Skeletal muscle tissue (tissue), 4 donors: Measurements from ENCODE around the gene REX1BD. TPM values are rescaled to one million over a fixed set of nuclear protein-coding genes. Genes with fewer than 3 reads are reported as not detected.

Source experiments
- H3K27ac ChIP-seq: one replicate; pipeline ENCODE4 v1.7.0; 2013; ENCODE audit warnings: mild to moderate bottlenecking, low read depth, low read length, inconsistent platforms
- H3K27me3 ChIP-seq, 3 donors: one replicate each; pipeline ENCODE4 v1.7.0; 2013; ENCODE audit warnings: low read length in 3 of 3; ENCODE audit not compliant: control insufficient read depth in 3 of 3, insufficient read depth in 3 of 3
- H3K36me3 ChIP-seq, 3 donors: one replicate each; pipeline ENCODE4 v1.7.0; 2013; ENCODE audit warnings: low read length in 3 of 3; ENCODE audit not compliant: control insufficient read depth in 3 of 3, insufficient read depth in 3 of 3
- H3K4me1 ChIP-seq, 3 donors: one replicate each; pipeline ENCODE4 v1.7.0; 2013; ENCODE audit warnings: low read length in 3 of 3, mild to moderate bottlenecking in 3 of 3; ENCODE audit not compliant: control insufficient read depth in 3 of 3, insufficient read depth in 3 of 3
- H3K4me3 ChIP-seq, 3 donors: one replicate each; pipeline ENCODE4 v1.7.0; 2013; ENCODE audit warnings: low read length in 3 of 3
- H3K9ac ChIP-seq, 3 donors: one replicate each; pipeline ENCODE4 v1.7.0; 2013; ENCODE audit warnings: low read length in 3 of 3, mild to moderate bottlenecking in 3 of 3, moderate library complexity in 2 of 3, low read depth in 1 of 3
- H3K9me3 ChIP-seq, 3 donors: one replicate each; pipeline ENCODE4 v1.7.0; 2013; ENCODE audit warnings: low read length in 3 of 3; ENCODE audit not compliant: control insufficient read depth in 3 of 3
- total RNA-seq: library from RNA; depleted of rRNA; stranded (reverse); fragments of >200 nt; gene quantifications from one replicate; pipeline ENCODE4 v1.2.3, GENCODE V29; 2014
- donor health status: Osteomylitis.

The REX1BD gene
- total RNA-seq, 1 donor from 2014 or later, result 26.6 TPM

DNA sequence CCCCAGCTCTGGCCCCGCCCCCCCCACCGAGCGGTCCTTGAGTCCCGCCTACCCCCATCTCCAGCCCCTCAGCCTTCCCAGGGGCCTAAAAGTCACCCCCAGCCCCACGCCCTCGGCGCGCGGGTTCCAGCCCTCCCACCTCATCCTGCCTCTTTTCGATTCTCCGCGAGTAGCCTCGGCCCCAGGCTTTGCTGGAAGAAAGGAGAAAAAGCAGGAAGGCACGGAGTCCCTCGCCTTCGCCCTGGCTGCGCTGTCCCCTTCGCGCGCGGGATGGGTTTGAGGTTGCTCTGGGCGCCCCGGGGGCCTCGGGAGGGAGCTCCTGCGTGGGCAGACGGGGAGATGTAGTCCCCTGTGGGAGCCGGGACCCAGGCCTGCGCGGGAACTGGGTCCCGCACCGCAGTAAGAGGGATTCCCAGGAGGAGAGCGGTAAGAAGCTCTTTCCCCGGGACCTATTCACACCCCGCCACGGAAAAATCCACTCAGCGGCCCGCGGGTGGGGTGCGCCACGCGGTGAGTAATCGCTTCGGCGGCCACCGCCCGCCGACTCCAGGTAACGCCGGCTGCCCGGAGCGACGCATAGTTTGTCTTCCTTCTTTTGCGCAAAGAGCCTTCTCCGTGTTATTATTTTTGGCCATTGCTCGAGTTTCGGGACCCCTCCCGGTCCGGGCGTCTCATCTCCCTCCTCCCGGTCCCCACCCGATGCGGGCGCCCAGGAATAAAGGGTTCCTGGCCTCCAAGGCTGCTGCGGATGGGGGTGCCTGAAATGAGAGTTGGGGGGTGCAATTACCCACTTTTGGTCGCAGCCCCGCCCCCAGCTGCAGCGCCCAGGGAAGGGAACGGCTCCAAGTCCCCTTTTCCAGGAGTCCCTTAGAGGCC is 18.9 kb downstream of the REX1BD start:
- peaks cover 61 to 76% (median 74%) of the 10 kb centered on the region in 3 donors for H3K27me3 ChIP-seq
- peaks cover 15 to 31% (median 16%) of the 10 kb centered on the region in 3 donors for H3K4me1 ChIP-seq
- peak overlapping the region in 1 of 3 donors; percentile 29 for H3K4me3 ChIP-seq

DNA sequence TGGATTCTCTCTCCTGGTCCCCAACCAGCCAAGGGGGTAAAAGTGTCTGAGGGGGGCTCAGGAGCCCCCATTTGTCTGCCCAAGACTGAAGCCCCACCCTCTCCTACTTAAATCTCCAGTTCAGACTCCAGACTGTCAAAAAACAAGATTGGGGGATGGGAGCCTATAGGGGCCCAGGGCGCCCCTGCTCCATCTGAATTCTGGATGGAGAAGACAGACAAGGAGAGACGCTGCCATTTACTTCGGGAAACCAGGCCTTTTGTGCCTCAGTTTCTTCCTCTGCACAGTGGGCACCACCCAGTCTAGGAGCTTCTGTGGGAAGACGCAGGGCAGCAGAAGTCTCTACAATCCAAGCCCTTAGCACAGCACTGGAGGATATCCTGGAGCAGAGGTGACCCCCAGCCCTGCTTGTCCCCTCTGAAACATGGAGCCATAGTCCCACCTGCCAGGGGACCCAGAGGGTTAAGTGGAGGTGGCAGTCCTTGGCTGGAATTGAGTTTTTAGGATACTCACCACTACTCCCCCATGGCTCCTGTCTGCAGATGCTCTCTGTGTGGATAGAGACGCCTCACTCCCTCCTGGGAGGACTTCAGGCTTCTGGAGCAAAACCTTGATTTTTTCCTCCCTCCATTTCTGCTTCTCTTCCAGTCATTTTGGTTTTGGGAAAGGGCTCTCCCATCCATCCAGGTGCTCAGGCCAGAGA is 19.7 kb downstream of the REX1BD start:
- H3K27ac ChIP-seq, result no peak overlapping the region
- peaks cover 62 to 83% (median 81%) of the 10 kb centered on the region in 3 donors for H3K27me3 ChIP-seq
- H3K4me1 ChIP-seq, result peaks cover 16 to 36% (median 21%) of the 10 kb centered on the region in 3 donors
- H3K9ac ChIP-seq, result no peak overlapping the region
- H3K4me3 ChIP-seq, result no peak overlapping the region
- H3K9me3 ChIP-seq, result no peaks in the 10 kb centered on the region
- H3K36me3 ChIP-seq, result no peaks in the 10 kb centered on the region

More for the DNA sequence above, 18.9 kb downstream of the REX1BD start:
- peak overlapping the region in 1 of 3 donors; percentile 23 for H3K9ac ChIP-seq
- H3K9me3 ChIP-seq, result no peaks in the 10 kb centered on the region
- no peak overlapping the region for H3K27ac ChIP-seq
- H3K36me3 ChIP-seq, result no peaks in the 10 kb centered on the region

DNA sequence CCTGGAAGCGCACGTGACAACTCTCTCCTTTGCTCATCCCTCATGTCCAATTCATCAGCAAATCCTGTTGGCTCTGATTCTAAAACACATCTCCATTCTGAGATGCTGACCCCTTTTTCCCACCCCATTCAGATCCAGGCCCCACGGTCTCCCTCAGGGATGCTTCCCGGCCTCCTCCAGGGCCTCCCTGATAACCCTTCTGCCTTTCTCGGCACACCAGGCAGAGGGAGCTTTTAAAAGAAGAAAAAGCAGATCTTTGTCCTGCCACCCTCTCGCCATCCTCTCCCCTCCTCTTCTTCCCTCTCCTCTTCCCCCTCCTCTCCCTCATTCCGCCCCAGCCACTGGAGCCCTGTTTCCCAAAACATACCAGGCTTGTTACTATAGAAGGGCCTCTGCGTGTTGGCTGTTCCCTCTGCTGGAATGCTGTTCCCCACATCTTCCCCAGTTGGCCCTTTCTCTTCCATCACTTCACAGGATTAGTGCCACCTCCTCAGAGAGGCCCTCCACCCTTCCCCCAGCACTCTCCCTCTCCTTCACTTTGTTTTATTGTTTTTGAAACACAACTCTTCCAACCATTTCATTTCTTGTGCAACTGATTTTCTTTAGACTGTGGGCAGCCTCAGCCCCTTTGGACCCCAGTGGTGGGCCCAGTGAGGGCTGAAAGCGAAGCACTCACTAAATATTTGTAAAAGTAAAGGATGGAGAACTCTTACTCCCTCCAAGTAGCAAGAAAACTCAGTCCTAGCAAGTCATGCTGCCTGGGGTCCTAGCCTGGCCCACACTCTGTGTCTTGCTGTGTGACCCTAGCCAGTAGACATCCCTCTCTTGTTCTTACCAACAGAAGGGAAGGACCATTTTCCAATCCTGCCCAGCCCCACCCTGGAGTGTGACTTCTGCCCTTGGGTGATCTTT is 20.5 kb downstream of the REX1BD start:
- peaks cover 12 to 36% (median 21%) of the 10 kb centered on the region in 3 donors for H3K4me1 ChIP-seq
- peaks cover 62 to 84% (median 82%) of the 10 kb centered on the region in 3 donors for H3K27me3 ChIP-seq
- H3K36me3 ChIP-seq, result no peaks in the 10 kb centered on the region
- H3K27ac ChIP-seq, result no peak overlapping the region
- H3K9ac ChIP-seq, result no peak overlapping the region
- no peaks in the 10 kb centered on the region for H3K9me3 ChIP-seq
- H3K4me3 ChIP-seq, result no peak overlapping the region

DNA sequence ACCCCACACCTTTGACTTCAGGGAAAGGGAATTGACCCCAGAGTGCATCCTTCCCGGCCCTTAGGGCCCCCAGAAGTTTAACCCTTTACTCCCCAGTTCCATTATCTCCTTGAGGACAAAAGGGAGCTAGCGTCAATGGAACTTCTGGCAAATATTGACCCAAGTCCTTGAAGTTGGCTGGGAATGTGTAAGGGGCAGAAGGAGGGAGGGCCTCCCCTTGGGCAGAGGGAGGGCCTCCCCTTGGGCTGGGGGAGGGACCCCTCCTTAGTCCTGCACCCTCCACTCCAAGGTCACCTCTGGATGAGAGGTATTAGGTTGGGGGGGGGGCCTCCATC is 21.1 kb downstream of the REX1BD start:
- Histone ChIP-seq H3K4me3 (no peak overlapping the region), H3K36me3 (no peaks in the 10 kb centered on the region), H3K4me1 (peaks cover 12 to 31% (median 21%) of the 10 kb centered on the region in 3 donors), H3K27ac (no peak overlapping the region), H3K9me3 (no peaks in the 10 kb centered on the region), H3K9ac (no peak overlapping the region), H3K27me3 (peaks cover 67 to 84% (median 81%) of the 10 kb centered on the region in 3 donors)

DNA sequence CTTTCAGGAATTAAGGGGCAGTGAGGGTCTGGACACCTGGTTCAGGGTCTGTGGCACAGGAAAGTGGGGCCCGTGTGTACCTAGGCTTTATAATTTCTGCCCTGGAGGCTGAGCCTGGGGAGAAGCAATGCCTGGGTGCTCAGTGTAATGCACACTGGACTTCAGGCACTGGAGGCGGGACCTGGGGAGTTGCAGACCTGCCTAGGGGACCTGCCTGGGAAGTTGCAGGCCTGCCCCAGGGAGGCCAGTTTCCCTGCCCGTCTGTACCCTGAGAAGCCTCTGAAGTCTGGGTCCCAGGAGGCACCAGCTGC is 21.6 kb downstream of the REX1BD start:
- peaks cover 72 to 81% (median 76%) of the 10 kb centered on the region in 3 donors for H3K27me3 ChIP-seq
- H3K27ac ChIP-seq, result no peak overlapping the region

DNA sequence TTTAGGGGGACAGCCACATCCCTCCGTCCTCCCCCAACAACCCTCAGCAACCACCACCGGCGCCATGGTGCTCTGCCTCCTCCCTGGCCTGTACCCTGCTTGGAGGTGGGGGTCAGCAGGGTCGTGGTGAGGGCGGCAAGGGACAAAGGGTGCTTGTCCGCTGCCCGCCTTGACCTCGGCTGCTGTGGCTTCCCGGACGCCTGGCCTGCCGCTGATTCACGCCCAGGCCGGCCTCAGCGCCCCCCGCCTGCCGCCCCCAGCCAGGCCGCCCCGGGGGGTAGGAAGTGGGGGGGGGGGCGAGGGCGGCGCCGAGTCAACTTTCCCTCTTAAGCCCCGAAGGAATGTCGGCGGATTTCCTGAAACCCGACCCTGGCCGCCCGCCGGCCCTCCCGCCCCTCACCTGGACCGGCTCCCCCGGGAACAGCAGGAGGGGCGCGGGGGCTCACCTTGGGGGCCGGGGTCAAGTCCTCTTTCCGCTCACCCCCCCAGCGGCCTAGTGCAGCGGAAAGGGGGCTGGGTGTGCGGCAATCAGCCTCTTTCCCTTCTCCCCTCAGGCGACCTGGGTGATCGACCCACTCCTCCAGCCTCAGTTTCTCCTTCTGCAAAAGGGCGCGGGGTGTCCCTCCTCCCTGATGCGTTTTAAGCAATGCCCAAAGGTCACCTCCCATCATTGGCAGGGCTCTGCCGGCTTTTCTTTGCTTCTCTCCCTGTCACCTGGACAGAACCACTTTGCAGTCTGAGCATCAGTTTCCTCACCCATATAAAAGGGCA is 22.1 kb downstream of the REX1BD start:
- Histone ChIP-seq H3K4me3 (no peak overlapping the region), H3K27me3 (peaks cover 69 to 78% (median 74%) of the 10 kb centered on the region in 3 donors), H3K36me3 (no peaks in the 10 kb centered on the region), H3K9ac (peak overlapping the region in 1 of 3 donors; percentile 25), H3K9me3 (no peaks in the 10 kb centered on the region), H3K27ac (no peak overlapping the region), H3K4me1 (peaks cover 12 to 28% (median 21%) of the 10 kb centered on the region in 3 donors)

More for the DNA sequence above, 21.6 kb downstream of the REX1BD start:
- peaks cover 12 to 31% (median 21%) of the 10 kb centered on the region in 3 donors for H3K4me1 ChIP-seq
- no peak overlapping the region for H3K9ac ChIP-seq
- H3K9me3 ChIP-seq, result no peaks in the 10 kb centered on the region
- no peak overlapping the region for H3K4me3 ChIP-seq
- H3K36me3 ChIP-seq, result no peaks in the 10 kb centered on the region

DNA sequence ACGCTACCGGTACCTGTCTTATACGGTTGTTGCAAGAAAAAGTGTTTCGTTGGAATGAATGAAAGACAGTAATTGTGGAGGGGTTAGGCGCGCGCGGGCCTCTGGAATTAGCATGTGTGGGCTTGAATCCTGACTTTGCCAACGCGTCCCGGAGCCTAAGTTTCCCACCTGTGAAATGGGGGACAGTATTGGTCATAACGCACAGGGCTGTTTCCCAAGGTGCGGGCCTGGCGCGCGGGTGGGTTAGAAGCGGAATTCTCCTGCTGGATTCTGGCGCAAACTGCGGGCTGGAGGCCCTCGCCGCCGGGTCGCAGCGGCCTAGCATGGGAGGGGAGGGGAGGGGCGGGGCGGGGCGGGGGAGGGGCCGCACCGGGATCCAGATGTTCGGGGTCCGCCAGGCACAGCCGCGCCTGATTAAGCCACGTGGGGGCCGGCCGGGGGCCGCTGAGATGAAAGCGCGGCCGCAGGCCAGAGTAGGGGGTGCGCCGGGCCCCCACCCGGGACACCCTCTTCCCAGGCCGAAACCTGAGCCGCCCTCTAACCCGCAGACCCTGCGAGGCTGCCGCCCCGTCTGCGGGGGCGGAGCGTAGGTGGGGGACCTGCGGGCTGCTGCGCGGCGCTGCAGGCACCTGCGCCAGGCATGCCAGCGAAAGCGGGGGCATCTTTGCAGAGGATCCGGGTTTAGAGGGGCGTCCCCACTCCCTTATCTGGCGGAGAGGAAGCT is 22.9 kb downstream of the REX1BD start:
- no peak overlapping the region for H3K27ac ChIP-seq
- peaks cover 69 to 73% (median 69%) of the 10 kb centered on the region in 3 donors for H3K27me3 ChIP-seq
- no peaks in the 10 kb centered on the region for H3K9me3 ChIP-seq
- H3K4me1 ChIP-seq, result peaks cover 12 to 28% (median 21%) of the 10 kb centered on the region in 3 donors
- H3K36me3 ChIP-seq, result no peaks in the 10 kb centered on the region
- peak overlapping the region in 1 of 3 donors; percentile 25 for H3K9ac ChIP-seq
- H3K4me3 ChIP-seq, result no peak overlapping the region

DNA sequence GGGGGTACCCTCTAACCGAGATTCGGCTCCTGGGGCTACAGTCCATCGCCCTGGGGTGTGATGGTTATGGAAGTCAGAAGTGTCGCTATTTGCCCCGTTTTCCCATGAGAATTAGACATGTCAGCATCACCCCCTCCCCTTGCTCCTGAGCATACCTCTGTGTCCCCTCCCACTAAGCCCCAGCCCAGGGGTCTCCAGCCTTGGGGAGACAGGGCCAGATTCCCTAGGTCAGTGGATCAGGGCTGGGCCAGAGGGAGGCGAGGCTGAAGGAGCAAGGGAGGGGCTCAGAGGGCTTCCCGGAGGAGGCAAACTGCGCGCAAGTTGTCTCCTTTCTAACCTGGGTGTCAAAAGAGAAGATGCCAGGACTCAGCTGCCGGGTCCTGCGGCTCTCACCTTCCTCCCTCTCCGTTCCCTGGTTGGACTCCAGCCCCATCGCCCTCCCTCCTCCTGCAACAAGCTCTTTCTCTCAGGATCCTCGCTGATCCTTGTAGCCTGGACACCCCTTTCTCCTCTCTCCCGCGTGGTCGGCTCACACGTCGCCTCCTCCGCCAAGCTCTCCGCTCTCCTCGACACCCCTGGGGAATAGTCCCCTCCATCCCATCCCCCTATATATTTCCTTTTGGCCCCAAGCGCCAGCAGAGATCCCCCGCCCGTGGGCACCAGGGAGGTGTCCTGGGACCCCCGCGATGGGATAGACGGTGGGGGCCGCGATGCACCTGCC is 23.6 kb downstream of the REX1BD start:
- Histone ChIP-seq H3K9ac (no peak overlapping the region), H3K27me3 (peaks cover 68 to 77% (median 70%) of the 10 kb centered on the region in 3 donors), H3K36me3 (no peaks in the 10 kb centered on the region)

More for the DNA sequence above, 23.6 kb downstream of the REX1BD start:
- Histone ChIP-seq H3K4me3 (peak overlapping the region in 2 of 3 donors; percentile 54 to 63), H3K27ac (no peak overlapping the region), H3K9me3 (no peaks in the 10 kb centered on the region), H3K4me1 (peaks cover 12 to 26% (median 20%) of the 10 kb centered on the region in 3 donors)
